ENCODE measurements around the gene PYGB.
"Not testable (repeated sequence)": the region's sequence is repeated elsewhere in the genome, so short reads cannot be mapped to it uniquely, and the experiment has no call there.

Gene PYGB

GRCh38 chr20:25249198-25249931, 1.5 kb downstream of the PYGB start:
- no peak for DNase-seq (ENCODE audit: low spot score)

GRCh38 chr20:25250508-25250907, 2.6 kb downstream of the PYGB start:
- DNase-seq (ENCODE audit: low spot score) = no peak

- DNase-seq (ENCODE audit: low spot score) = no peak
Observed at GRCh38 chr20:25251019-25251418, 3.1 kb downstream of the PYGB start.

GRCh38 chr20:25251558-25251957, 3.7 kb downstream of the PYGB start:
- no peak for DNase-seq (ENCODE audit: low spot score)

GRCh38 chr20:25252230-25252651, 4.4 kb downstream of the PYGB start:
- no peak for DNase-seq (ENCODE audit: low spot score)

GRCh38 chr20:25252686-25253421, 5.0 kb downstream of the PYGB start:
- DNase-seq (ENCODE audit: low spot score) = no peak

- DNase-seq (ENCODE audit: low spot score) = no peak
Observed at GRCh38 chr20:25253606-25254275, 5.9 kb downstream of the PYGB start.

- no peak for DNase-seq (ENCODE audit: low spot score)
Observed at GRCh38 chr20:25254571-25254970, 6.7 kb downstream of the PYGB start.

GRCh38 chr20:25254986-25255680, 7.2 kb downstream of the PYGB start:
- DNase-seq (ENCODE audit: low spot score) = no peak

- no peak for DNase-seq (ENCODE audit: low spot score)
Observed at GRCh38 chr20:25256226-25256859, 8.5 kb downstream of the PYGB start.

- DNase-seq (ENCODE audit: low spot score) = no peak
Observed at GRCh38 chr20:25257130-25257529, 9.2 kb downstream of the PYGB start.

GRCh38 chr20:25257756-25258475, 10.0 kb downstream of the PYGB start:
- no peak for DNase-seq (ENCODE audit: low spot score)

- no peak for DNase-seq (ENCODE audit: low spot score)
Observed at GRCh38 chr20:25258476-25258805, 10.6 kb downstream of the PYGB start.

- no peak for DNase-seq (ENCODE audit: low spot score)
Observed at GRCh38 chr20:25258828-25259227, 10.9 kb downstream of the PYGB start.

GRCh38 chr20:25259358-25259757, 11.5 kb downstream of the PYGB start:
- DNase-seq (ENCODE audit: low spot score) = no peak

- DNase-seq (ENCODE audit: low spot score) = no peak
Observed at GRCh38 chr20:25259788-25260254, 11.9 kb downstream of the PYGB start.

GRCh38 chr20:25260770-25261437, 13.0 kb downstream of the PYGB start:
- DNase-seq (ENCODE audit: low spot score) = not testable (repeated sequence)

- no peak for DNase-seq (ENCODE audit: low spot score)
Observed at GRCh38 chr20:25269057-25269832, 21.4 kb downstream of the PYGB start.

GRCh38 chr20:25269833-25270170, 21.9 kb downstream of the PYGB start:
- DNase-seq (ENCODE audit: low spot score) = no peak

GRCh38 chr20:25270829-25271251, 23.0 kb downstream of the PYGB start:
- DNase-seq (ENCODE audit: low spot score) = no peak
